Liver (tissue), 9 donors: ENCODE data around the gene GOLGA1. TPM values are rescaled to one million over a fixed set of nuclear protein-coding genes. Genes with fewer than 3 reads are reported as not detected.

Source experiments
- DNase-seq: peaks from one replicate; pipeline ENCODE4 v3.0.0-alpha.2; 2017; ENCODE audit warnings: low spot score
- H3K27ac ChIP-seq, 2 donors: one replicate each; pipeline ENCODE4 v1.7.0; 2013; ENCODE audit warnings: inconsistent platforms in 2 of 2, low read length in 2 of 2, control low read depth in 1 of 2, low read depth in 1 of 2, mild to moderate bottlenecking in 1 of 2
- H3K27me3 ChIP-seq, 4 donors: one replicate each; pipeline versions ENCODE4 v1.6.1 to v1.7.0; 2013; ENCODE audit warnings: low read length in 3 of 4, inconsistent platforms in 1 of 4, mild to moderate bottlenecking in 1 of 4, moderate library complexity in 1 of 4; ENCODE audit not compliant: control insufficient read depth in 4 of 4, insufficient read depth in 4 of 4
- H3K36me3 ChIP-seq, 4 donors: one replicate each; pipeline versions ENCODE4 v1.6.1 to v1.7.0; 2013; ENCODE audit warnings: low read length in 3 of 4, mild to moderate bottlenecking in 3 of 4, low read depth in 1 of 4, moderate library complexity in 1 of 4; ENCODE audit not compliant: control insufficient read depth in 4 of 4, insufficient read depth in 3 of 4
- H3K4me1 ChIP-seq, 4 donors: one replicate each; pipeline versions ENCODE4 v1.6.1 to v1.7.0; 2013; ENCODE audit warnings: low read length in 3 of 4, mild to moderate bottlenecking in 3 of 4, moderate library complexity in 1 of 4; ENCODE audit not compliant: control insufficient read depth in 4 of 4, insufficient read depth in 4 of 4
- H3K4me3 ChIP-seq, 3 donors: one replicate each; pipeline versions ENCODE4 v1.6.1 to v1.7.0; 2013; ENCODE audit warnings: low read length in 3 of 3, control low read depth in 1 of 3, low read depth in 1 of 3, mild to moderate bottlenecking in 1 of 3
- H3K9ac ChIP-seq, 2 donors: one replicate each; pipeline ENCODE4 v1.7.0; 2013; ENCODE audit warnings: low read length in 2 of 2, mild to moderate bottlenecking in 2 of 2, moderate library complexity in 2 of 2, control low read depth in 1 of 2, low read depth in 1 of 2
- H3K9me3 ChIP-seq, 4 donors: one replicate each; pipeline versions ENCODE4 v1.6.1 to v1.7.0; 2013; ENCODE audit warnings: low read length in 3 of 4; ENCODE audit not compliant: control insufficient read depth in 4 of 4
- EGR1 ChIP-seq, 2 donors: IDR thresholded peaks; 2 replicates each; pipeline ENCODE4 v1.6.1; 2016 to 2018; ENCODE audit warnings: antibody characterized with exemption in 2 of 2, low read depth in 2 of 2
- FOXA1 ChIP-seq: IDR thresholded peaks from 2 replicates; pipeline ENCODE4 v1.6.1; 2016; ENCODE audit warnings: antibody characterized with exemption
- FOXA2 ChIP-seq: IDR thresholded peaks from 2 replicates; pipeline ENCODE4 v1.6.1; 2016; ENCODE audit warnings: antibody characterized with exemption
- GABPA ChIP-seq, 2 donors: IDR thresholded peaks in 1 of 2; conservative IDR thresholded peaks in 1 of 2; 2 replicates each; pipeline ENCODE4 v1.6.1; 2016; ENCODE audit warnings: antibody characterized with exemption in 2 of 2, mild to moderate bottlenecking in 1 of 2, moderate library complexity in 1 of 2
- HNF4A ChIP-seq, 2 donors: conservative IDR thresholded peaks; 2 replicates each; pipeline ENCODE4 v1.6.1; 2016; ENCODE audit warnings: antibody characterized with exemption in 2 of 2, mild to moderate bottlenecking in 2 of 2
- HNF4G ChIP-seq: IDR thresholded peaks from 2 replicates; pipeline ENCODE4 v1.6.1; 2016; ENCODE audit warnings: antibody characterized with exemption
- JUND ChIP-seq, 2 donors: IDR thresholded peaks; 2 replicates each; pipeline ENCODE4 v1.6.1; 2016; ENCODE audit warnings: antibody characterized with exemption in 2 of 2
- NR2F2 ChIP-seq: IDR thresholded peaks from 2 replicates; pipeline ENCODE4 v1.6.1; 2016; ENCODE audit warnings: antibody characterized with exemption
- RAD21 ChIP-seq, 2 donors: IDR thresholded peaks; 2 replicates each; pipeline ENCODE4 v1.6.1; 2016; ENCODE audit warnings: antibody characterized with exemption in 2 of 2, mild to moderate bottlenecking in 2 of 2
- RXRA ChIP-seq, 2 donors: IDR thresholded peaks; 2 replicates each; pipeline ENCODE4 v1.6.1; 2017 to 2018; ENCODE audit warnings: antibody characterized with exemption in 2 of 2, mild to moderate bottlenecking in 1 of 2
- SP1 ChIP-seq: IDR thresholded peaks from 2 replicates; pipeline ENCODE4 v1.6.1; 2018; ENCODE audit warnings: antibody characterized with exemption, mild to moderate bottlenecking
- TAF1 ChIP-seq: conservative IDR thresholded peaks from 2 replicates; pipeline ENCODE4 v1.6.1; 2016; ENCODE audit warnings: antibody characterized with exemption, mild to moderate bottlenecking
- YY1 ChIP-seq: IDR thresholded peaks from 2 replicates; pipeline ENCODE4 v1.6.1; 2016; ENCODE audit warnings: antibody characterized with exemption, mild to moderate bottlenecking
- WGBS: extraction: QIAGEN DNeasy Blood & Tissue Kit; methylation state at CpG from one replicate; pipeline ENCODE4 v1.1.7; 2013; 5-methylcytosine and 5-hydroxymethylcytosine counted together
- polyA plus RNA-seq, 2 donors: library from polyadenylated mRNA; stranded (reverse) in 1 of 2; unstranded in 1 of 2; fragments of 200-250 nt in 1 of 2; fragments of >200 nt in 1 of 2; fragmentation: Nextera tagmentation in 1 of 2; extraction: Ambion mirVana in 1 of 2; gene quantifications; one replicate each; pipeline versions ENCODE4 v1.2.1 to v1.2.3, GENCODE V29; 2013 to 2015
- total RNA-seq, 2 donors: library from RNA; depleted of rRNA; stranded (reverse); fragments of >200 nt; gene quantifications; one replicate each; pipeline ENCODE4 v1.2.3, GENCODE V29; 2014
- TF ChIP-seq, protein P1 (sequence below): IDR thresholded peaks from 2 replicates; pipeline ENCODE4 v1.6.1; 2016; ENCODE audit warnings: antibody characterized with exemption
- TF ChIP-seq, protein P2 (sequence below): IDR thresholded peaks from 2 replicates; pipeline ENCODE4 v1.6.1; 2016; ENCODE audit warnings: antibody characterized with exemption, mild to moderate bottlenecking
- TF ChIP-seq, protein P3 (sequence below): fragments of 150-350 bp; IDR thresholded peaks from 2 replicates; pipeline ENCODE4 v1.5.1; 2017; ENCODE audit warnings: improper control_type of control experiment, low read depth, low read length; ENCODE audit not compliant: missing input control
- TF ChIP-seq, protein P4 (sequence below): IDR thresholded peaks from 2 replicates; pipeline ENCODE4 v1.6.1; 2016; ENCODE audit warnings: antibody characterized with exemption
- TF ChIP-seq, protein P5 (sequence below): IDR thresholded peaks from 2 replicates; pipeline ENCODE4 v1.6.1; 2016; ENCODE audit warnings: antibody characterized with exemption
- donor health status: healthy.
- donor health status: healthy.
- donor health status: healthy.
- donor health status: healthy.
- donor health status: healthy.

Gene GOLGA1
- total and polyA plus RNA-seq, 4 donors = 5.9 to 17.6 (median 8.9) TPM

DNA sequence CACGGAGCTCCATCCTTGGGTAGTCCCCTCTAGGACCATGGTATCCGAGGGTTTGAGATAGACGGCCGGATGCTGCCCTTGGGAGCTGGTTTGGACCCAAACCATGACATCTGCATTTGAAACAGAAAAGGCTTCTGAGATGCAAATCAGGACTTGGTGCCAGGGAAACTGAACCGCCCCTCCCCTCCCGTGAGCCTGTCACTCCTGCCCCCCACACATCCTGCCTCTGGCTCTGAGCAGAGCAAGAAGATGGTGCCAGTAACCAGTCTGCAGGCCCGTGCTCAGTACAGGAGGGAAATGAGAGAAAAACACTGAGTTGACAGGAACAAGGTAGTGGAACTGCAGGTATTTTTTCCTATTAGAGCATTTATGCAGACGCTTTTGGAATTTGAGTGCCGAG, 60.4 kb downstream of the GOLGA1 start:
- no peak overlapping the region for H3K27ac ChIP-seq
- WGBS = 81% methylated on average over 9 of the region's 9 CpGs
- no peaks in the 10 kb centered on the region for H3K27me3 ChIP-seq

DNA sequence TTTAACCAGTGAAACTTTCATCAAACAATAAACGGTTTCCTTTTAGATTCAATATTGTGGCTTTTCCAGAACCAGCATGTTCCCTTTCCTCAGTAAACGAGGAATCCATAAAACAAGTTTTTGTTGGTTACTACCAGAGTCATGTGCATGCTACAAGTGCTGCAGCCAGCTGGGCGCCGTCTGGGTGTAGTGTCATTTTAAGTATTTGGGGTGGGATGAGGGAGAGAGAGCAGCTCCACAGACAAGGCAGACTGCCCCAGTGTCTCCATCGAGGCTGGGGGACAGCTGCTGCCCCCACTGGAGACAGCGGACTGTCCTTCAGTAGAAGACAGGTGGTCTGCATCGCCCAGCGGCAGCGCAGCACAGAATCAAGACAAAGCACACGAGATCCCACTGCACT, 61.7 kb downstream of the GOLGA1 start:
- Histone ChIP-seq H3K36me3 (peaks cover 12 to 76% (median 39%) of the 10 kb centered on the region in 4 donors), H3K27me3 (no peaks in the 10 kb centered on the region), H3K9me3 (no peaks in the 10 kb centered on the region), H3K27ac (no peak overlapping the region), H3K4me1 (peaks cover 1 to 9% (median 6%) of the 10 kb centered on the region in 4 donors), H3K9ac (no peak overlapping the region), H3K4me3 (no peak overlapping the region)
- TF ChIP-seq, protein P1, sequence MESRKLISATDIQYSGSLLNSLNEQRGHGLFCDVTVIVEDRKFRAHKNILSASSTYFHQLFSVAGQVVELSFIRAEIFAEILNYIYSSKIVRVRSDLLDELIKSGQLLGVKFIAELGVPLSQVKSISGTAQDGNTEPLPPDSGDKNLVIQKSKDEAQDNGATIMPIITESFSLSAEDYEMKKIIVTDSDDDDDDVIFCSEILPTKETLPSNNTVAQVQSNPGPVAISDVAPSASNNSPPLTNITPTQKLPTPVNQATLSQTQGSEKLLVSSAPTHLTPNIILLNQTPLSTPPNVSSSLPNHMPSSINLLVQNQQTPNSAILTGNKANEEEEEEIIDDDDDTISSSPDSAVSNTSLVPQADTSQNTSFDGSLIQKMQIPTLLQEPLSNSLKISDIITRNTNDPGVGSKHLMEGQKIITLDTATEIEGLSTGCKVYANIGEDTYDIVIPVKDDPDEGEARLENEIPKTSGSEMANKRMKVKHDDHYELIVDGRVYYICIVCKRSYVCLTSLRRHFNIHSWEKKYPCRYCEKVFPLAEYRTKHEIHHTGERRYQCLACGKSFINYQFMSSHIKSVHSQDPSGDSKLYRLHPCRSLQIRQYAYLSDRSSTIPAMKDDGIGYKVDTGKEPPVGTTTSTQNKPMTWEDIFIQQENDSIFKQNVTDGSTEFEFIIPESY = no peak
- TF ChIP-seq JUND (IDR thresholded peaks at IDR 0.05) = no peak
- no peak for TF ChIP-seq EGR1 (IDR thresholded peaks at IDR 0.05; ENCODE audit: low read depth in 2 of 2)
- no peak for TF ChIP-seq FOXA1
- TF ChIP-seq, protein P2, sequence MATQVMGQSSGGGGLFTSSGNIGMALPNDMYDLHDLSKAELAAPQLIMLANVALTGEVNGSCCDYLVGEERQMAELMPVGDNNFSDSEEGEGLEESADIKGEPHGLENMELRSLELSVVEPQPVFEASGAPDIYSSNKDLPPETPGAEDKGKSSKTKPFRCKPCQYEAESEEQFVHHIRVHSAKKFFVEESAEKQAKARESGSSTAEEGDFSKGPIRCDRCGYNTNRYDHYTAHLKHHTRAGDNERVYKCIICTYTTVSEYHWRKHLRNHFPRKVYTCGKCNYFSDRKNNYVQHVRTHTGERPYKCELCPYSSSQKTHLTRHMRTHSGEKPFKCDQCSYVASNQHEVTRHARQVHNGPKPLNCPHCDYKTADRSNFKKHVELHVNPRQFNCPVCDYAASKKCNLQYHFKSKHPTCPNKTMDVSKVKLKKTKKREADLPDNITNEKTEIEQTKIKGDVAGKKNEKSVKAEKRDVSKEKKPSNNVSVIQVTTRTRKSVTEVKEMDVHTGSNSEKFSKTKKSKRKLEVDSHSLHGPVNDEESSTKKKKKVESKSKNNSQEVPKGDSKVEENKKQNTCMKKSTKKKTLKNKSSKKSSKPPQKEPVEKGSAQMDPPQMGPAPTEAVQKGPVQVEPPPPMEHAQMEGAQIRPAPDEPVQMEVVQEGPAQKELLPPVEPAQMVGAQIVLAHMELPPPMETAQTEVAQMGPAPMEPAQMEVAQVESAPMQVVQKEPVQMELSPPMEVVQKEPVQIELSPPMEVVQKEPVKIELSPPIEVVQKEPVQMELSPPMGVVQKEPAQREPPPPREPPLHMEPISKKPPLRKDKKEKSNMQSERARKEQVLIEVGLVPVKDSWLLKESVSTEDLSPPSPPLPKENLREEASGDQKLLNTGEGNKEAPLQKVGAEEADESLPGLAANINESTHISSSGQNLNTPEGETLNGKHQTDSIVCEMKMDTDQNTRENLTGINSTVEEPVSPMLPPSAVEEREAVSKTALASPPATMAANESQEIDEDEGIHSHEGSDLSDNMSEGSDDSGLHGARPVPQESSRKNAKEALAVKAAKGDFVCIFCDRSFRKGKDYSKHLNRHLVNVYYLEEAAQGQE = no peak
- no peak for TF ChIP-seq YY1
- TF ChIP-seq, protein P3, sequence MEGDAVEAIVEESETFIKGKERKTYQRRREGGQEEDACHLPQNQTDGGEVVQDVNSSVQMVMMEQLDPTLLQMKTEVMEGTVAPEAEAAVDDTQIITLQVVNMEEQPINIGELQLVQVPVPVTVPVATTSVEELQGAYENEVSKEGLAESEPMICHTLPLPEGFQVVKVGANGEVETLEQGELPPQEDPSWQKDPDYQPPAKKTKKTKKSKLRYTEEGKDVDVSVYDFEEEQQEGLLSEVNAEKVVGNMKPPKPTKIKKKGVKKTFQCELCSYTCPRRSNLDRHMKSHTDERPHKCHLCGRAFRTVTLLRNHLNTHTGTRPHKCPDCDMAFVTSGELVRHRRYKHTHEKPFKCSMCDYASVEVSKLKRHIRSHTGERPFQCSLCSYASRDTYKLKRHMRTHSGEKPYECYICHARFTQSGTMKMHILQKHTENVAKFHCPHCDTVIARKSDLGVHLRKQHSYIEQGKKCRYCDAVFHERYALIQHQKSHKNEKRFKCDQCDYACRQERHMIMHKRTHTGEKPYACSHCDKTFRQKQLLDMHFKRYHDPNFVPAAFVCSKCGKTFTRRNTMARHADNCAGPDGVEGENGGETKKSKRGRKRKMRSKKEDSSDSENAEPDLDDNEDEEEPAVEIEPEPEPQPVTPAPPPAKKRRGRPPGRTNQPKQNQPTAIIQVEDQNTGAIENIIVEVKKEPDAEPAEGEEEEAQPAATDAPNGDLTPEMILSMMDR = no peak
- TF ChIP-seq, protein P4, sequence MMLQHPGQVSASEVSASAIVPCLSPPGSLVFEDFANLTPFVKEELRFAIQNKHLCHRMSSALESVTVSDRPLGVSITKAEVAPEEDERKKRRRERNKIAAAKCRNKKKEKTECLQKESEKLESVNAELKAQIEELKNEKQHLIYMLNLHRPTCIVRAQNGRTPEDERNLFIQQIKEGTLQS = no peak
- no peak for TF ChIP-seq SP1
- TF ChIP-seq HNF4A (conservative IDR thresholded peaks at IDR 0.05) = no peak
- TF ChIP-seq HNF4G = no peak
- no peak for TF ChIP-seq RXRA (IDR thresholded peaks at IDR 0.05)
- no peak for TF ChIP-seq FOXA2
- no peak for TF ChIP-seq RAD21 (IDR thresholded peaks at IDR 0.05)
- no peak for TF ChIP-seq GABPA (IDR thresholded peaks at IDR 0.05 in 1 of 2, conservative IDR thresholded peaks at IDR 0.05 in 1 of 2)
- no peak for TF ChIP-seq TAF1
- TF ChIP-seq, protein P5, sequence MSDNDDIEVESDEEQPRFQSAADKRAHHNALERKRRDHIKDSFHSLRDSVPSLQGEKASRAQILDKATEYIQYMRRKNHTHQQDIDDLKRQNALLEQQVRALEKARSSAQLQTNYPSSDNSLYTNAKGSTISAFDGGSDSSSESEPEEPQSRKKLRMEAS = no peak
- no peak for TF ChIP-seq NR2F2
- DNase-seq = no peak
- 86% methylated on average over 10 of the region's 10 CpGs for WGBS

More for the DNA sequence above, 60.4 kb downstream of the GOLGA1 start:
- H3K36me3 ChIP-seq = peaks cover 12 to 77% (median 36%) of the 10 kb centered on the region in 4 donors
- H3K9me3 ChIP-seq = no peaks in the 10 kb centered on the region
- no peak for DNase-seq
- TF ChIP-seq RAD21 (IDR thresholded peaks at IDR 0.05) = no peak
- no peak for TF ChIP-seq NR2F2
- no peak for TF ChIP-seq RXRA (IDR thresholded peaks at IDR 0.05)
- no peak for TF ChIP-seq TAF1
- H3K4me1 ChIP-seq = peaks cover 0 to 2% (median under 1%) of the 10 kb centered on the region in 4 donors
- H3K4me3 ChIP-seq = no peak overlapping the region
- H3K9ac ChIP-seq = no peak overlapping the region
